Activated CD4-positive, CD25-positive, alpha-beta regulatory T cell (primary cell): ENCODE measurements around the gene IPMK.

Experiments used
- DNase-seq, 4 experiments: peaks; one replicate each; lab custom pipeline; 2025; lab: John Stamatoyannopoulos, UW

IPMK gene

DNA sequence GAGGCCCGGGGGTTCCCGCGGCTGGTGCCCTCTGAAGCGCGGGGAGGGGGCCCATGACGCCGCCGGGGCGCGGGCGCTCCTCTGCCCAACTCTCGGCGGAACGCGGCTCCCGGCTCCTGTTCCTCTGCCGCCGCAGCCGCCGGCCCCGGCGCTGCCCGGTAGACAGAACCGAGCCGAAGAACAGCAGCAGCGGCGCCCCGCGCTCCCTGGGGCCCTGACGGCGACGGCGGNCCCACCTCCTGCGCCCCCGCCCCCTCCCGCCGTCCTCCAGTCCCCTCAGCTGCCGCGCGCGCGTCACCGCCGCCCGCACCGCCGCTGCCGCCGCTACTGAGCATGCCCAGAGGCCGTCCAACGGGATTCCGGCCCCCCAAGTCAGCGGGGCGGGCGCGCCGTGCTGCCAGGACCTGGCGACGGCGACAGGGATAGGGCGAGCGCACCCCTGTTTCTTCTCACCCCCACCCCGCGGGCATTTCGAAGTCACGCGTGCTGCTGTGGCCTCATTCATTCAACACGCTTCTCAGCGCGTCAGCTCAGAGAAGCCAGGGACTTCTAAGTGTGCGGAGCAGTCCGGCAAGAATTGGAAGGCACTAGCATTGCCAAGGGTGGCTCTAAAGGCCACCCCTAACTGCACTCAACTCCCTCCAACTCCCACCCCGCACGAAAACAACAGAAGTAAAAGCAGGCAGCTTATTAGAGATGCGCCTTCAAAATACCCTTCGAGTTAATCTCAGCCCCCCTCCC is at the start of gene IPMK:
Gene IPMK (minus strand): TSS at position 182 of the 741 bp plus-strand sequence. CDS start 283 bp downstream, outside the sequence.
- peak; percentile 81 to 88 (median 84) for DNase-seq

GRCh38 chr10:58316874-58317273 is 49.2 kb upstream of the IPMK start:
- no peak for DNase-seq

- DNase-seq = no peak
Measured at GRCh38 chr10:58311026-58311425, 43.3 kb upstream of the IPMK start.

DNA sequence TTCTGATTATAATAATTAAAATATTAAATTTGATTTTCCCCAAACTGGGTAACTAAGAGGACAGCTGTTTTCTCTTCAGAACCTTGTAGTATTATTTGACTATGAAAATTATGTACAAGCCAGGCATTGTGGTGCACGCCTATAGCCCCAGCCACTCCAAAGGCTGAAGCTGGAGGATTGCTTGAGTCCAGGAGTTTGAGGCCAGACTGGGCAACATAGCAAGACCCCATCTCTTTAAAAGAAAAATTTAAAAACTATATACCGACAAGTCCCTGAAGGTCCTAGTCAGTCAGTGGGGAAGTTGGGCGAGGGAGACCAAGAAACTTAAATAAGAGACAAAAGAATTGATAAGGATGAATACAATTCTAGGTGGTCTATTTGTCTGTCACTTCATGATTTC is 40.0 kb upstream of the IPMK start:
- no peak for DNase-seq

GRCh38 chr10:58305821-58306220 is 38.1 kb upstream of the IPMK start:
- DNase-seq = no peak

DNA sequence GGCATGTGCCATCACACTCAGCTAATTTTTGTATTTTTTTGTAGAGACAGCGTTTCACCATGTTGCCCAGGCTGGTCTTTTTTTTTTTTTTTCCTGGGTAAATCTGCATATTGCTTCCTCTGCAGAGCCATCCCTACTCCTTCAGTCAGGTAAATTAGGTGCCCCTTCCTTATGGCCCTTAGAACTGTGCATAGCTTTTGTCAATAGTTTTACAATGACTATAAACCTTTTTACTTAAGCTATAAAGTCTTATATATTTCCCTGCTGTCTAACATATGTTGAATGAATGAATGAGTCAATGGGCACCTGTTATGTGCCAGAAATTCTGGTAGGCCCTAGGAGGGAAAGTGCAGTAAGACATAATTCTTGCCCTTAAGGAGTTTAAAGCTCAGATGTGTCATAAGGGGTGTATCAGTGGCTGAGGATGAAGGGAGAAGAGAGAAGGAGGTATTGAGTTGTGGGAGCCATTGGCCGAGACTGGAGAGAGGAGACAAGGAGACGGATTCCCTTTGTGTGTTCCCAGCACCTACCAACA is 36.5 kb upstream of the IPMK start:
- DNase-seq = no peak

DNA sequence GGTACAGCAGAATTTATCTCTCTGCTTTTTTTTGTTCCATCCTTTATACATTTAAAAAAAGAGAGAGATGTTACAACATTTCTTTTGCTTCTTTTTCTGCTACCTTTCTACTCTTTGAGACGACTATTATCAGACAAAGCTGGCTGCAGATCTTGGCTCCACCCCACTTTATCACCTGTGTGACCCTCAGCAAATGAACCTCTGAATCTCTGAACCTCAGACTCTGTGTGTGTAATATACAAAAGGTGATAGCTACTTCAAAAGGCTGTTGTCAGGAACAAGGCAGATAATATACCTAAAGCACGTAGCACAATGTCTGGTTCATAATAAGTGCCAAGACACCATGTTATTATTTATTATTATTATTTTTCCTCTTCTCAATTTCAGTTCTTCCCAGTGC is 34.6 kb upstream of the IPMK start:
- no peak for DNase-seq

GRCh38 chr10:58300676-58301075 is 33.0 kb upstream of the IPMK start:
- DNase-seq = no peak

DNA sequence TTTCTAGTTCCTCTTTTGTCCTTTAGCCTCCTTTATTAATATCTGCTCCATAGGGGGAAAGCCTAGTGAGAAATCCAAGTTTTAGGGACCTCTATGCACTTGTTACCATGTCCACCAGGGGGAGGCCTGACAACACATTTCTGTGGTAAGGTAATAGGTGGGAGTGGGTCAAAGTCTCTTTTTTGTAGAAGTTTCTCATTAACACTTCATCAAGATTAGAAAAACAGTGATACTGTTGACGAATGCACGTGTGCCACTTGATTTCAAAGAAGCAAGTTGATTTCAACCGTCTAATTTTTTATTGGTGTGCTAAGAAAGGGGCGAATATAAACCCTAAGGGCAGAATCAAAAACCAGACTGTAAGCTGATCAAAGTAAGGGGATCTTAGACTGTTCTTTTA is 31.9 kb upstream of the IPMK start:
- DNase-seq = peak in 3 of 4 experiments; percentile 6 to 40 (median 13)

- DNase-seq = no peak
Measured at GRCh38 chr10:58293989-58294388, 26.3 kb upstream of the IPMK start.

- no peak for DNase-seq
Measured at GRCh38 chr10:58291538-58292174, 24.0 kb upstream of the IPMK start.

- no peak for DNase-seq
Measured at GRCh38 chr10:58282615-58283014, 14.9 kb upstream of the IPMK start.

- no peak for DNase-seq
Measured at GRCh38 chr10:58281092-58281752, 13.5 kb upstream of the IPMK start.

GRCh38 chr10:58280477-58280876 is 12.8 kb upstream of the IPMK start:
- no peak for DNase-seq

- DNase-seq = no peak
Measured at GRCh38 chr10:58278962-58279307, 11.2 kb upstream of the IPMK start.

- DNase-seq = no peak
Measured at GRCh38 chr10:58278274-58278961, 10.7 kb upstream of the IPMK start.

GRCh38 chr10:58275908-58276307 is 8.2 kb upstream of the IPMK start:
- no peak for DNase-seq

DNA sequence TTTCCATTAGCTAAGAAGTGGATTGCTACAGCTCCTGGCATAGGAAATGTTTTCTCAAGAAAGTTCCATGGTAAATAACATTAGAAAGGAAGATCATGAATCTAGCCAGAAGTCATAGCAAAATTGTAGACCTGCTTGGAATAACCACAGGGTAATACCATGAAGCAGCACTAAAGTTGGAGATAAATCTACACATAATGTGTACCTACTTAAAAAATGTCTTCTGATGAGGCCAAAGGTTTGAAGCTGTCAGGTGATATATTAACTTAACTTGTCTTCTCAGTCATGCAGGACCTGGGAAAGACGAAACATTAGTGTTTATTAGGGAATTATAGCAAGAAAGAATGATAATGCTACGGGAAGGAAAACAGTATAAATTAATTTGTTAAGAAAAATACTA is 7.6 kb upstream of the IPMK start:
- DNase-seq = no peak

GRCh38 chr10:58269782-58270290 is 2.1 kb upstream of the IPMK start:
- DNase-seq = no peak

GRCh38 chr10:58268946-58269781 is 1.5 kb upstream of the IPMK start, which contains the start of gene CISD1:
TSS of gene CISD1 (plus strand) at chr10:58269162. CDS start at chr10:58269274, 112 bp downstream.
- DNase-seq = peak; percentile 83 to 92 (median 86)

- DNase-seq = no peak
Measured at GRCh38 chr10:58268454-58268945, 806 bp upstream of the IPMK start.
